ENCODE measurements around the gene ZNF516. TPM values are rescaled to one million over a fixed set of nuclear protein-coding genes. Genes with fewer than 3 reads are reported as not detected.

Gene ZNF516
- total RNA-seq, 2 experiments from 2014 or later, result 6.5 to 8.6 TPM

- no peaks in the 10 kb centered on the region for H3K9me3 Mint-ChIP-seq
- H3K4me3 Mint-ChIP-seq, result no peak overlapping the region
- H3K27me3 Mint-ChIP-seq, result no peaks in the 10 kb centered on the region
- DNase-seq, result no peak
- H3K4me1 Mint-ChIP-seq, result peaks cover 18% of the 10 kb centered on the region
- H3K36me3 Mint-ChIP-seq, result peaks cover 3% of the 10 kb centered on the region
- H3K27ac Mint-ChIP-seq, result no peak overlapping the region
Measured at GRCh38 chr18:76436342-76436741, 58.7 kb downstream of the ZNF516 start.

- Mint-ChIP-seq H3K27ac (no peak overlapping the region), H3K36me3 (peaks cover 3% of the 10 kb centered on the region), H3K4me1 (peaks cover 18% of the 10 kb centered on the region), H3K4me3 (no peak overlapping the region), H3K9me3 (no peaks in the 10 kb centered on the region), H3K27me3 (no peaks in the 10 kb centered on the region)
- no peak for DNase-seq
Measured at GRCh38 chr18:76435316-76435989, 59.6 kb downstream of the ZNF516 start.

GRCh38 chr18:76434452-76434851 lies 60.6 kb downstream of the ZNF516 start:
- Mint-ChIP-seq H3K36me3 (peaks cover 3% of the 10 kb centered on the region), H3K9me3 (no peaks in the 10 kb centered on the region), H3K27ac (no peak overlapping the region), H3K27me3 (no peaks in the 10 kb centered on the region), H3K4me3 (no peak overlapping the region), H3K4me1 (peaks cover 20% of the 10 kb centered on the region)
- no peak for DNase-seq

GRCh38 chr18:76433788-76434187 lies 61.3 kb downstream of the ZNF516 start:
- no peak for DNase-seq
- Mint-ChIP-seq H3K9me3 (no peaks in the 10 kb centered on the region), H3K36me3 (peaks cover 3% of the 10 kb centered on the region), H3K4me1 (peaks cover 22% of the 10 kb centered on the region), H3K4me3 (no peak overlapping the region), H3K27ac (no peak overlapping the region), H3K27me3 (no peaks in the 10 kb centered on the region)

GRCh38 chr18:76432970-76433767 lies 61.9 kb downstream of the ZNF516 start:
- peaks cover 3% of the 10 kb centered on the region for H3K36me3 Mint-ChIP-seq
- peaks cover 25% of the 10 kb centered on the region for H3K4me1 Mint-ChIP-seq
- H3K4me3 Mint-ChIP-seq, result no peak overlapping the region
- no peaks in the 10 kb centered on the region for H3K9me3 Mint-ChIP-seq
- no peak overlapping the region for H3K27ac Mint-ChIP-seq
- no peak for DNase-seq
- H3K27me3 Mint-ChIP-seq, result no peaks in the 10 kb centered on the region

GRCh38 chr18:76432274-76432755 lies 62.7 kb downstream of the ZNF516 start:
- H3K36me3 Mint-ChIP-seq, result peaks cover 3% of the 10 kb centered on the region
- H3K27ac Mint-ChIP-seq, result no peak overlapping the region
- no peak overlapping the region for H3K4me3 Mint-ChIP-seq
- H3K9me3 Mint-ChIP-seq, result no peaks in the 10 kb centered on the region
- H3K27me3 Mint-ChIP-seq, result no peaks in the 10 kb centered on the region
- peaks cover 27% of the 10 kb centered on the region for H3K4me1 Mint-ChIP-seq
- no peak for DNase-seq

GRCh38 chr18:76431437-76432273 lies 63.4 kb downstream of the ZNF516 start:
- Mint-ChIP-seq H3K36me3 (peaks cover 3% of the 10 kb centered on the region), H3K9me3 (no peaks in the 10 kb centered on the region), H3K4me3 (no peak overlapping the region), H3K27ac (no peak overlapping the region), H3K27me3 (no peaks in the 10 kb centered on the region), H3K4me1 (peaks cover 30% of the 10 kb centered on the region)
- DNase-seq, result no peak

- no peak overlapping the region for H3K27ac Mint-ChIP-seq
- no peaks in the 10 kb centered on the region for H3K9me3 Mint-ChIP-seq
- no peak overlapping the region for H3K4me3 Mint-ChIP-seq
- peaks cover 36% of the 10 kb centered on the region for H3K4me1 Mint-ChIP-seq
- DNase-seq, result no peak
- peaks cover 3% of the 10 kb centered on the region for H3K36me3 Mint-ChIP-seq
- H3K27me3 Mint-ChIP-seq, result no peaks in the 10 kb centered on the region
Measured at GRCh38 chr18:76430636-76431035, 64.4 kb downstream of the ZNF516 start.

- H3K27me3 Mint-ChIP-seq, result no peaks in the 10 kb centered on the region
- no peak overlapping the region for H3K27ac Mint-ChIP-seq
- peaks cover 43% of the 10 kb centered on the region for H3K4me1 Mint-ChIP-seq
- H3K36me3 Mint-ChIP-seq, result peaks cover 3% of the 10 kb centered on the region
- DNase-seq, result no peak
- no peaks in the 10 kb centered on the region for H3K9me3 Mint-ChIP-seq
- H3K4me3 Mint-ChIP-seq, result no peak overlapping the region
Measured at GRCh38 chr18:76429262-76430126, 65.5 kb downstream of the ZNF516 start.

GRCh38 chr18:76428396-76429261 lies 66.4 kb downstream of the ZNF516 start:
- H3K4me1 Mint-ChIP-seq, result peaks cover 41% of the 10 kb centered on the region
- H3K36me3 Mint-ChIP-seq, result peaks cover 3% of the 10 kb centered on the region
- no peaks in the 10 kb centered on the region for H3K9me3 Mint-ChIP-seq
- no peak overlapping the region for H3K4me3 Mint-ChIP-seq
- DNase-seq, result no peak
- H3K27me3 Mint-ChIP-seq, result no peaks in the 10 kb centered on the region
- H3K27ac Mint-ChIP-seq, result no peak overlapping the region

GRCh38 chr18:76426737-76427305 lies 68.2 kb downstream of the ZNF516 start:
- no peak overlapping the region for H3K4me3 Mint-ChIP-seq
- no peaks in the 10 kb centered on the region for H3K9me3 Mint-ChIP-seq
- no peaks in the 10 kb centered on the region for H3K27me3 Mint-ChIP-seq
- no peak overlapping the region for H3K27ac Mint-ChIP-seq
- H3K36me3 Mint-ChIP-seq, result peaks cover 1% of the 10 kb centered on the region
- no peak for DNase-seq
- peaks cover 33% of the 10 kb centered on the region for H3K4me1 Mint-ChIP-seq

GRCh38 chr18:76425146-76426131 lies 69.6 kb downstream of the ZNF516 start:
- Mint-ChIP-seq H3K9me3 (no peaks in the 10 kb centered on the region), H3K4me3 (no peak overlapping the region), H3K27me3 (no peaks in the 10 kb centered on the region), H3K4me1 (peaks cover 33% of the 10 kb centered on the region), H3K27ac (no peak overlapping the region), H3K36me3 (no peaks in the 10 kb centered on the region)
- DNase-seq, result no peak

All from activated naive CD8-positive, alpha-beta T cell treated with anti-CD3 and anti-CD28 coated beads for 36 hours (primary cell).